Prostate gland (tissue), 2 donors: Measurements from ENCODE around the gene ITPR1.

Experiments used
- POLR2A ChIP-seq: fragments of 450-650 bp; IDR thresholded peaks from one replicate; pipeline ENCODE4 v1.6.1; 2016; ENCODE audit warnings: antibody characterized with exemption, mild to moderate bottlenecking
- POLR2AphosphoS5 ChIP-seq: sonication (generic); formaldehyde crosslinking; IDR thresholded peaks from one replicate; pipeline ENCODE4 v1.6.1; 2017; ENCODE audit warnings: antibody characterized with exemption
- TF ChIP-seq, protein P1 (sequence below), 4 experiments: fragments of 200-600 bp in 2 of 4; fragments of 450-650 bp in 2 of 4; sonication (generic) in 2 of 4; IDR thresholded peaks; 1 replicate in 3 of 4; 2 replicates in 1 of 4; pipeline ENCODE4 v1.5.1; 2016 to 2019; ENCODE audit warnings: antibody characterized with exemption in 4 of 4, mild to moderate bottlenecking in 2 of 4, moderate library complexity in 2 of 4

DNA sequence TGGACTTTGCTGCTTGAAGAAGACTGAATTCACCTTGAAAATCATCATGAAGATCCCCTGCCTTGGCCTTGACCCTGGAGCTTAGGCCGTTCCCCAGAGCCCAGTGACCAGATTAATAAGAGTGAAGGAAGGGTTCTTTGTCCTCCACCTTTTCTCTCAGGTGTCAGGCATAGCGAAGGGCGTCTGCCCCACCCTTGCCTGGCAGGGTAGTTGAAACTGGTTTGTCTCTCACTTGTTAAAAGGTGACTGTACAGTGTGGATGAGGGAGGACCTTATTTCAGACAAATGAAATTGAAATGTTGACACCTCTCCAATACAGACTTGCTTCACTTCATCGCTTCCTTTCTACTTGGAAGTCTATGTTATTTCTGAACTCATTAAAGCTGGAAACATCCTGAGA, 262.4 kb downstream of the ITPR1 start:
- TF ChIP-seq, protein P1, sequence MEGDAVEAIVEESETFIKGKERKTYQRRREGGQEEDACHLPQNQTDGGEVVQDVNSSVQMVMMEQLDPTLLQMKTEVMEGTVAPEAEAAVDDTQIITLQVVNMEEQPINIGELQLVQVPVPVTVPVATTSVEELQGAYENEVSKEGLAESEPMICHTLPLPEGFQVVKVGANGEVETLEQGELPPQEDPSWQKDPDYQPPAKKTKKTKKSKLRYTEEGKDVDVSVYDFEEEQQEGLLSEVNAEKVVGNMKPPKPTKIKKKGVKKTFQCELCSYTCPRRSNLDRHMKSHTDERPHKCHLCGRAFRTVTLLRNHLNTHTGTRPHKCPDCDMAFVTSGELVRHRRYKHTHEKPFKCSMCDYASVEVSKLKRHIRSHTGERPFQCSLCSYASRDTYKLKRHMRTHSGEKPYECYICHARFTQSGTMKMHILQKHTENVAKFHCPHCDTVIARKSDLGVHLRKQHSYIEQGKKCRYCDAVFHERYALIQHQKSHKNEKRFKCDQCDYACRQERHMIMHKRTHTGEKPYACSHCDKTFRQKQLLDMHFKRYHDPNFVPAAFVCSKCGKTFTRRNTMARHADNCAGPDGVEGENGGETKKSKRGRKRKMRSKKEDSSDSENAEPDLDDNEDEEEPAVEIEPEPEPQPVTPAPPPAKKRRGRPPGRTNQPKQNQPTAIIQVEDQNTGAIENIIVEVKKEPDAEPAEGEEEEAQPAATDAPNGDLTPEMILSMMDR (IDR thresholded peaks at IDR 0.05): no peak
- TF ChIP-seq POLR2A (no peak), POLR2AphosphoS5 (no peak)
